HUES6 (cell line): Measurements from ENCODE around the gene EEFSEC.
A peak's percentile ranks its signal among the peaks of the same experiment; 100 is the strongest.

ENCODE experiments used
- H3K27ac ChIP-seq: 2 replicates; pipeline ENCODE4 v1.7.0; 2013; ENCODE audit warnings: low read depth, mild to moderate bottlenecking, low read length, inconsistent platforms
- H3K27me3 ChIP-seq: 2 replicates; pipeline ENCODE4 v1.6.1; 2013; ENCODE audit warnings: low read length; ENCODE audit not compliant: control insufficient read depth, insufficient read depth
- H3K36me3 ChIP-seq: 2 replicates; pipeline ENCODE4 v1.6.1; 2013; ENCODE audit warnings: low read length; ENCODE audit not compliant: control insufficient read depth, insufficient read depth
- H3K4me1 ChIP-seq: 2 replicates; pipeline ENCODE4 v1.6.1; 2013; ENCODE audit warnings: low read length; ENCODE audit not compliant: control insufficient read depth, insufficient read depth
- H3K4me3 ChIP-seq: 2 replicates; pipeline ENCODE4 v1.5.1; 2013; ENCODE audit warnings: low read depth, low read length
- H3K9ac ChIP-seq: one replicate; pipeline ENCODE4 v1.6.1; 2013; ENCODE audit warnings: mild to moderate bottlenecking, low read length
- H3K9me3 ChIP-seq: 2 replicates; pipeline ENCODE4 v1.6.1; 2013; ENCODE audit warnings: low read depth, low read length; ENCODE audit not compliant: control insufficient read depth, insufficient read depth

The EEFSEC gene

GRCh38 chr3:128275316-128276145 lies 122.2 kb downstream of the EEFSEC start:
- Histone ChIP-seq H3K4me3 (no peak overlapping the region), H3K27ac (no peak overlapping the region)

GRCh38 chr3:128276146-128276435 lies 122.8 kb downstream of the EEFSEC start:
- Histone ChIP-seq H3K4me3 (no peak overlapping the region), H3K36me3 (no peaks in the 10 kb centered on the region; the same call in 1 of the 2 replicates), H3K9me3 (no peaks in the 10 kb centered on the region), H3K27me3 (peaks cover 8% of the 10 kb centered on the region; the same call in 1 of the 2 replicates), H3K9ac (no peak overlapping the region), H3K4me1 (peaks cover 73% of the 10 kb centered on the region), H3K27ac (no peak overlapping the region)

More at GRCh38 chr3:128275316-128276145, 122.2 kb downstream of the EEFSEC start:
- no peaks in the 10 kb centered on the region; the same call in 1 of the 2 replicates for H3K36me3 ChIP-seq
- no peaks in the 10 kb centered on the region for H3K9me3 ChIP-seq
- no peak overlapping the region for H3K9ac ChIP-seq
- H3K4me1 ChIP-seq, result peaks cover 75% of the 10 kb centered on the region
- peaks cover 8% of the 10 kb centered on the region; the same call in 1 of the 2 replicates for H3K27me3 ChIP-seq

DNA sequence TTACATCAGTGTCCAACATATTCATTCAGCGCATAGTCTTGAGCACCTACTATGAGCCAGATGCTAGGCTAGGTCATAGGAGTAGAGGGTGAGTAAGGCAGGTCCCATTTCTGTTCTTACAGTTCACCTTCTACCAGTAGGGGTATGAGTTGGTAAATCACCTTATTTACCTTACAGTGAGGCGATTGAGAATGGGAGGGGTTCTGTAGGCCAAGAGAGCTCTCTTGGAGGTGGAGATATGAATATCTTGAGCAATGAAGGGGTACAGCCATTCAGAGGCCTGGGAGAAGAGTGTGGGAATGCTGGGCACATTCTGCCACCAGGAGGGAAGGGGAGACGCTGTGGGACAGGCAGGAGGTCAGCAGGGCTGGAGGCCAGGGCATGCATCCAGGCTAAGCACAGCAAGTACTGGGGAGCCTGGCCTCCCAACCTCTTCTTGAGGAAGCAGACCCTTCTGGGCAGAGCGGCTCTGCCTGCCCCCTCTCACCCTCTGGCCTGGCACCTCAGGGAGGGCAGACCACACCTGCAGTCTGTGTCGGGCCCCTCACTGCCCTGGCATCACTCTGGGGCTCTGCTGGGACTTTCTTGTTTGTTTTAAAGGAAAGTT lies 123.4 kb downstream of the EEFSEC start:
- Histone ChIP-seq H3K36me3 (no peaks in the 10 kb centered on the region; the same call in 1 of the 2 replicates), H3K9ac (no peak overlapping the region), H3K9me3 (no peaks in the 10 kb centered on the region), H3K4me3 (no peak overlapping the region), H3K27ac (no peak overlapping the region), H3K27me3 (peaks cover 10% of the 10 kb centered on the region; the same call in 1 of the 2 replicates), H3K4me1 (peaks cover 75% of the 10 kb centered on the region)

DNA sequence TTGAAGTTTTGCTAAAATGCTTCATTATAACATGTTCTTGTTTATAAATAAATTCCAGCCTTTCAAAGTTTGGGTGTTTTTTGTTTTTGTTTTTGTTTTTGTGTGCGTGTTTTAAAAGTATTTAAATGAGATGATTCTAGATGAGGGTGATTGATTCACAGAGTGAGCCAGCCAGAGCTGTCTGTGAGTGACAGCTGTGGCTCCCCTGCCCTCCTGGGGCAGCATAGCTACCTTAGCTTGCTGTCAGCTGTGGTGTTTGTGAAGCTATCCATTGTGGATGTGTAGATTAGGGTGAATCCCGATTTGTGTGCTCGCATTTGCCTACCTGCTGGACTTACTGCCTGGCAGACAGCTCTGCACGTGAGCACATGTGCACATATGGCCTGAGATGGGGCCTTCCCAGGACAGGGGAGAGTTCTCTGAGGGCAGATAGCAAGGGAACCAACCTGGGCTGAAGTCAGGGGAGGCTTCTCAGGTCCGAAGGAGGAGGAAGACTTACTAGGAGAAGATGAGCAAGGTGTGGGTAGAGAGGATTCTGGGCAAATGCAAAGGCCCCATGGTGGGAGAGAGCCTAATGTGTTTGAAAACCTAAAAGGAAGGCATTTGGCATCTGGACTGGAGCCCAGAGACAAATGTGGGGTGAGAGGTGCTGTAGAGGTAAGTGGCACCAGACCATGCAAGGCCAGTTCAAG lies 124.2 kb downstream of the EEFSEC start:
- no peak overlapping the region for H3K27ac ChIP-seq
- peaks cover 18% of the 10 kb centered on the region for H3K27me3 ChIP-seq
- H3K4me3 ChIP-seq, result no peak overlapping the region
- H3K4me1 ChIP-seq, result peaks cover 83% of the 10 kb centered on the region
- H3K9me3 ChIP-seq, result no peaks in the 10 kb centered on the region
- H3K9ac ChIP-seq, result no peak overlapping the region
- H3K36me3 ChIP-seq, result no peaks in the 10 kb centered on the region; the same call in 1 of the 2 replicates

GRCh38 chr3:128278130-128278529 lies 124.8 kb downstream of the EEFSEC start:
- no peak overlapping the region for H3K27ac ChIP-seq
- H3K4me1 ChIP-seq, result peaks cover 86% of the 10 kb centered on the region
- H3K9me3 ChIP-seq, result no peaks in the 10 kb centered on the region
- H3K36me3 ChIP-seq, result no peaks in the 10 kb centered on the region; the same call in 1 of the 2 replicates
- no peak overlapping the region for H3K9ac ChIP-seq
- H3K27me3 ChIP-seq, result peaks cover 19% of the 10 kb centered on the region
- H3K4me3 ChIP-seq, result no peak overlapping the region

DNA sequence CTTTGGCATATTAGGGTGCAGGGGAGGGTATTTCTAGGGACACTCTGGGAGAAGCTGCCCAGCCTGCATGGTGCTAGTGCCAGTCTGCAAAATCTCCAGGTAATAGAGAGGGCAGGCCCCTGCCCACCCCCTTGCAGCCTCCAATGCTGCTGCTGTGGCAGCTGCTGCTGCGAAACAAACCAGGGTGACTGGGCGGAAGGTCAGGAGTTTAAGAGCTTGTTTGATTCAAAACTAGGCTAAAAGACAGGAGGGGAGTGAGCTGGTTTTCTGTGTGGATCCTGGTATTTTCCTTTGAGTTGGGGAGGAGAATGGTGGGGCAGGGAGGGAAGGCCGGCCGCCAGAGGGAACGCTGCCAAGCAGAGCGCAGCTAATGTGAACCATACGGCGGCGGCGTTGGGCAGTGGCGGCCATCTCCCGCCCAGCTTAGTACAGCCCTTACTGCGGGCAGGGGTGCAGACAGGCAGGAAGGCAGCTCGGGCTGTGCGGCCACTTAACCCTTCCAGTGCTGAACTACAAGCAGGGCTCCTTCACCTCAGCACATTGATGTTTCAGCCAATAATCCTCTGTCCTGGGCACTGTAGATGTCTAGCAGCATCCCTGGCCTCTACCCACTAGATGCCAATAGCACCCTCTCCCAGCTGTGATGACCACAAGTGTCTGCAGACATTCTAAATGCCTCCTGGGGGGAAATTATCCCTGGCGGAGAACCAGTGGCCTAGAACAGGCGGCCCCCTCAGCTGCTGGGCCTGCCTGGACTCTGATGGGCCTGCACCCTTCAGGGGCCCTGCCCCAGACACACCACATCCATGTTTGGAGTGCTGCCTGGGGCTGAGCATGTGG lies 125.7 kb downstream of the EEFSEC start:
- peaks cover 90% of the 10 kb centered on the region for H3K4me1 ChIP-seq
- H3K4me3 ChIP-seq, result no peak overlapping the region
- no peak overlapping the region for H3K27ac ChIP-seq
- no peaks in the 10 kb centered on the region for H3K36me3 ChIP-seq
- H3K9me3 ChIP-seq, result no peaks in the 10 kb centered on the region
- H3K9ac ChIP-seq, result no peak overlapping the region
- peaks cover 19% of the 10 kb centered on the region for H3K27me3 ChIP-seq

DNA sequence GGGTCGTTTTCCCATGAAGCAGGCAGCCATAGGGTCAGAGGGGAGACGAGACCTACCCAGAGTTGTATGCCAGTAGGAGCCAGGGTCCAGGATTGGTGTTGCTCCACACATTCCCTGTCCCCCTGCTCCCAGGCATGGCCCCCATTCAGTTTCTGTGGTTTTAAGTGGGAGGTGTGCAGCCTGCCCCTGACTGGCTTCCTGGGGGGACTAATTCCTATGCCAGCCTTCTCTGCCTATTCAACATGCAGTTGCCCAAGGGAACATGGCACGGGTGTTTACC lies 126.3 kb downstream of the EEFSEC start:
- Histone ChIP-seq H3K9ac (no peak overlapping the region), H3K9me3 (no peaks in the 10 kb centered on the region), H3K27me3 (peaks cover 19% of the 10 kb centered on the region), H3K4me1 (peaks cover 84% of the 10 kb centered on the region), H3K4me3 (no peak overlapping the region), H3K27ac (no peak overlapping the region), H3K36me3 (no peaks in the 10 kb centered on the region)

DNA sequence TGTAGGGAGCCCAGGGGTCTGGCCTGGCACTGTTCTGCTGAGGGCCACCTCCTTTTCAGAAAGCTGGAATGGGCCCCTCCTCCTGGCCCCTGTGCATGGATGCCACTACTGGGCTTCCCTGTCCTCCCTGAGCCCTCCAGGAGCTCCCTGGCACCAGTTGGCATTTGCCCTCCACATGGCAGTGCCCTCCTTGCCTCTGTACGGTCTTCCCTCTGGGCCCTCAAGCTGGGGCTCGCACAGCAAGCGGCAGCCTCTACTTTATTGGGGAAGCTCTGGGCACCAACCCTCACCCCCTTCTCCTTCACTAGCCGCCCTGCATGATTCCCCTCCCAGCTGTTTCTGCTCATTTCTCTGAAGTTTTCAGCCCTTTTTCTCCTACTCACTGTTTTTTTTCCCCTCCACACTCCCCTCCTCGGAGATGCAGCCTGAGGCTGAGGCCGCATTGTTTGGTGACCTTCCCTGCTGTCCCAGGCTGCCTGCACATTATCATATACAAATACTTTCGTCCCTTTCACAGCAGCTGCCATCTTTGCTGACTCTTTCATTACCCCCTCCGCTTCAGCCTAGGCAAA lies 127.3 kb downstream of the EEFSEC start:
- Histone ChIP-seq H3K27me3 (peaks cover 19% of the 10 kb centered on the region), H3K4me1 (peaks cover 74% of the 10 kb centered on the region), H3K36me3 (no peaks in the 10 kb centered on the region), H3K4me3 (peak overlapping the region; percentile 8; the same call in 1 of the 2 replicates), H3K9me3 (no peaks in the 10 kb centered on the region), H3K9ac (peak overlapping the region; percentile 20), H3K27ac (no peak overlapping the region)

- Histone ChIP-seq H3K27ac (no peak overlapping the region), H3K36me3 (no peaks in the 10 kb centered on the region), H3K9ac (no peak overlapping the region), H3K9me3 (no peaks in the 10 kb centered on the region), H3K4me3 (no peak overlapping the region), H3K27me3 (peaks cover 19% of the 10 kb centered on the region), H3K4me1 (peaks cover 69% of the 10 kb centered on the region)
These were observed 127.8 kb downstream of the EEFSEC start for GRCh38 chr3:128281056-128281455.

- Histone ChIP-seq H3K4me3 (no peak overlapping the region), H3K9ac (no peak overlapping the region), H3K27ac (no peak overlapping the region), H3K4me1 (peaks cover 62% of the 10 kb centered on the region), H3K36me3 (no peaks in the 10 kb centered on the region), H3K9me3 (no peaks in the 10 kb centered on the region), H3K27me3 (peaks cover 19% of the 10 kb centered on the region)
These were observed 128.4 kb downstream of the EEFSEC start for GRCh38 chr3:128281461-128282367.
